ENCODE data around the gene HAUS5.
"Not testable (repeated sequence)": the region's sequence is repeated elsewhere in the genome, so short reads cannot be mapped to it uniquely, and the experiment has no call there.

HAUS5 gene

DNA sequence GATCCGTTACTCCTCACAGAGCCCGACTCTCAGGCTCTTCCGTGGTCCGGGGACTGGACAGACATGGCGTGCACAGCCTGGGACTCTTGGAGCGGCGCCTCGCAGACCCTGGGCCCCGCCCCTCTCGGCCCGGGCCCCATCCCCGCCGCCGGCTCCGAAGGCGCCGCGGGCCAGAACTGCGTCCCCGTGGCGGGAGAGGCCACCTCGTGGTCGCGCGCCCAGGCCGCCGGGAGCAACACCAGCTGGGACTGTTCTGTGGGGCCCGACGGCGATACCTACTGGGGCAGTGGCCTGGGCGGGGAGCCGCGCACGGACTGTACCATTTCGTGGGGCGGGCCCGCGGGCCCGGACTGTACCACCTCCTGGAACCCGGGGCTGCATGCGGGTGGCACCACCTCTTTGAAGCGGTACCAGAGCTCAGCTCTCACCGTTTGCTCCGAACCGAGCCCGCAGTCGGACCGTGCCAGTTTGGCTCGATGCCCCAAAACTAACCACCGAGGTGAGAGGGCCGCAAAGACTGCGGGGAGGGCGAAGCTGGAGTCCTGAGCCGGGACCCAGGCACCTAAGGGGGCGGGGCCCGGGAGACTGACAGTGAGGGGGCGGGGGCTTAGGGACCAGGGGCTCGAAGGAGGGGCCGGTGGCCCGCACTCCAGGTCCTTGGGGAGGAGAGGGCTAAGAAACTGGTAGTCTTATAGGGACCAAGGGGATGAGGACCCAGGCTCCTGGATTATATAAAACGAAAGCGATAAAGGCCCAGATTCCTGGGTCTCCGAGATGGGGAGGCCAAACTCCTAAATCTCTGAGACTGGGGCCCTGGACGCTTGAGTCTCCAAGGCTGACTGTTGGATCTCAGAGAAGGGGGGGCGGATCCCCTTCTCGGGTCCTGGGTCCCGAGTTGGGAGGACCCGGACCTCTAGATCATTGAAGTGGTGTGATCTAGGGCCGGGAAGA lies 31.0 kb downstream of the HAUS5 start:
- peak; percentile 87 for DNase-seq

DNA sequence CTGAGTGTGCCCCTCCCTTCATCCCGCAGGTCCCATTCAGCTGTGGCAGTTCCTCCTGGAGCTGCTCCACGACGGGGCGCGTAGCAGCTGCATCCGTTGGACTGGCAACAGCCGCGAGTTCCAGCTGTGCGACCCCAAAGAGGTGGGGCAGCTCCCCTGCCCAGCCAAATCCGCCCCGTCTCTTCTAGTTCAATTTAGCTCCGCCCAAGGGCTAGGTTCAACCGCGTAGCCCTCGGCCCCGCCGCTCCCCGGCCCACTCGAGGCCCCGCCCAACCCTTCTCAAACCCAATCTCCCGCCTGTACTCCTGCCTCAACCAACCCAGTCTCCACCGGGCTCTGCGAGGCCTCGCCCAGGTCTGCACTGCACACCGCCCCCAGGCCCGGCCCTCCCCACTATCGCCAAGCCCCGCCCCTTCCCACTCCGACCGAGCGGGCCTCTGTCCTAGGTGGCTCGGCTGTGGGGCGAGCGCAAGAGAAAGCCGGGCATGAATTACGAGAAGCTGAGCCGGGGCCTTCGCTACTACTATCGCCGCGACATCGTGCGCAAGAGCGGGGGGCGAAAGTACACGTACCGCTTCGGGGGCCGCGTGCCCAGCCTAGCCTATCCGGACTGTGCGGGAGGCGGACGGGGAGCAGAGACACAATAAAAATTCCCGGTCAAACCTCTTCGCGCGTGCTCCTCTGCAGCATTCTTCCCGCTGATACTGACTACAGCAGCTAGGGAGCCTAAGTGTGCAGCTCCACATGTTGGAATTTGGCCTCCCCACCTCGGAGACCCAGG lies 31.9 kb downstream of the HAUS5 start:
- DNase-seq, result peak; percentile 91

DNA sequence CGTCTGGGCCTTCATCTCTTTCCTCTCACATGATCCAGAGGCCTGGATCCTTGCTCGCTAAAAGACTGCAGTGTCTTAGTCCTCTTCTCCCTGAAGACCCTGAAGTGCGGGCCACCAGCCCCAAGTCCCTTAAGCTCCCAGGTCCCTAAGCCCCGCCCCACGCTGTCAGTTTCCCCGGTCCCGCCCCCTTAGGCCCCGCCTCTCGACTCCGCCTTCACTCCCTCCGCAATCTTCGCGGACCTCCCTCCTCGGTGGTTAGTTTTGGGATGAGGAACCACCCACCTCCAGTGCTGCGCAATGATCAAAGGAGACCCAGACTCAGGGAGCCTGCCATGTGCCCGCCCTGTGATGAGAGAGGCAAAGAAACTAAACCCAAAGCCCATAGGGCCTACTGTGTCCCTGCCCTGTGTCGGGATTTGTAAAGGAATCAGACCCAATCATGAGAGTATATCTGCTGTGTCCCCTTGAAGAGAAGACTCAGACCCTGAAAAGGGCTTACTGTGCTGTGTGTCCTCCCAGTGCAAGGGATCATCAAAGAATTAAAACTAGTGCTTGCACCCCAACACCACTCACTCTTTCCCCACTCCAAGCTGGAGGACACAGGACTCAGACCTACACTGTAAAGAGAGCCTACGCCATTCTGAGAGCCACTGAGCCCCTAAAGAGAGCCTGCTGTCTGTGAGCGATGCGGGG lies 32.6 kb downstream of the HAUS5 start:
- peak; percentile 76 for DNase-seq

DNA sequence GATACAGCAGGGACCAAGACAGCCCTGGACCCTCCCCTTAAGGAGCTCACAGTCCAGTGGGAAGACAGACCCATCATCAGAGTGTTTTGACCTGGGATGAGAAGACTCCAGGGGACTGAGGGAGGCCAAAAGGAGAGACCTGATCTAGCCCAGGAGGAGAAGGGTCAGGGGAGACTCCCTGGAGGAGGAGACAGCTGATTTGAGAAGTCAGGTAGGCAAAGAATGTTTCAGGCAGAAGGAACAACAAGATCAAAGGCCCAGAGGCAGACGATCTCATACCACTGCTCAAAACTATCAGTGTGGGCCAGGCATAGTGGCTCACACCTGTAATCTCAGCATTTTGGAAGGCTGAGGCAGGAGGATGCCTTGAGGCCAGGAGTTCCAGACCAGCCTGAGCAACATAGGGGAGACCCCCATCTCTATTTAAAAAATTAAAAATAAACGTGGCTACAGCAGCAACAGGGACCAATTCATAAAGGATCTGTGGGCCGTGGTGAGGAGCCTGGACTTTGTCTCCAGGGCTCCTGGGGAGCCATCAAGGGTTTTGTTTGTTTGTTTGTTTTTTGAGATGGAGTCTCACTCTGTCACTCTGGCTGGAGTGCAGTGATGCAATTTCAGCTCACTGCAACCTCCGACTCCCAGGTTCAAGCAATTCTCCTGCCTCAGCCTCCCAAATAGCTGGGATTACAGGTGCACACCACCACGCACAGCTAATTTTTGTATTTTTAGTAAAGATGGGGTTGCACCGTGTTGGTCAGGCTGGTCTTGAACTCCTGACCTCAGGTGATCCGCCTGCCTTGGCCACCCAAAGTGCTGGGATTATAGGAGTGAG lies 33.4 kb downstream of the HAUS5 start:
- DNase-seq, result no peak

DNA sequence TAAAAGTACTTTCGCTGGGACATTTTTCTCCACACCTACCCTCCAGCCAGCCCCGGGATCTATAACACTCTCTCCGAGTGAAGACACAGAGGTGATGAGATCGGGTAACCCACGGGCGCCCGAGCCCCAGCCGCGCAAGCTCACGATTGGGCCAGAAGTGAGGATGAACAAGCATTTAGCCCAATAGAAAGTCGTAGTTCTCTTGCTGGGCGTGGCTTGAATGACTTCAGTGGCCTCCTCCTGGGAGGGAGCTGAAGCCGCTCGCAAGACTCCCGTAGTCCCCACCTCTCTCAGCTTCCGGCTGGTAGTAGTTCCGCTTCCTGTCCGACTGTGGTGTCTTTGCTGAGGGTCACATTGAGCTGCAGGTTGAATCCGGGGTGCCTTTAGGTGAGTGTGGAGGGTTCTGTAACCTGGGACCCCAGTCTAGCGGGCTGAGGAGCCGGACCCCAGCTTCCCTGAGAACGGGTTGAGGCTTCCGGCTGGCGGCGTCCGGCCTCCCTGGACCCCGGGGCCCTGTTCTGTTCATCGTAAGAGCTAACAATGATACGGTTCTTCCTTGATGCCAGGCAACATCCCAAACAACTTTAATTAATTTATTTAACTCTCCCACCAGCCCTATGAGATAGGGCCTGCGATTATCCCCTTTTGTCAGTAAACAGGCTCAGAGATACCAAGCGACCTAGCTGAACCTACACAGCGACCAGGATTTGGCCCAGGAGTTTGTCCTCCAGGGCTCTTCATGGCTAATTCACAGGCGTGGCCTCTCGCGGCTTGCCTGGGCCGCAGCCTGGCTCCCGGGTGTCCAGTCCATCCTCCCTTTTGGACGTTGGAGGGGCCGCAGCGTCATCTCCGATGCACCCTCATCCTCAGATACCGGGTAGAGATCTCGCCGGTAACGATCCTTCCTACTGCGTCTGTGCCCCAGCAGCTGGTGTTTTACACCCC lies 35.8 kb downstream of the HAUS5 start, which contains the start of gene COX6B1:
TSS of gene COX6B1 (plus strand) at position 307 of the 945 bp plus-strand sequence. CDS start 2,921 bp downstream, outside the sequence.
- DNase-seq, result peak; percentile 82

DNA sequence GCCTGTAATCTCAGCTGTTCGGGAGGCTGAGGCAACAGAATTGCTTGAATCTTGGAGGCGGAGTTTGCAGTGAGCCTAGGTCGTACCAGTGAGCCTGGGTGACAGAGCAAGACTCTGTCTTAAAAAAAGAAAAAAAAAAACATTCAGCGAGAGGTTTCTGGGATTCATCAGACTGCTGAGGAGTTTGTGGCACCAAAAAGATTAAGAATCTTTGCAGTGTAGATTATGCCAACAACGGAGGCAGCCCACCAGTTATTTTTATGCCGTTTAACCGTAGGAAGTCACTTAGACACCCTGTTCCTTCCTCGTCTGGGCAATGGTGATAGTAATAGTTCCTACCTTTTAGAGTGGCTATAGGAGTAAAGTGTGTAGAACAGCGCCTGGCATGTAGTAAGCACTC lies 38.0 kb downstream of the HAUS5 start:
- no peak for DNase-seq

DNA sequence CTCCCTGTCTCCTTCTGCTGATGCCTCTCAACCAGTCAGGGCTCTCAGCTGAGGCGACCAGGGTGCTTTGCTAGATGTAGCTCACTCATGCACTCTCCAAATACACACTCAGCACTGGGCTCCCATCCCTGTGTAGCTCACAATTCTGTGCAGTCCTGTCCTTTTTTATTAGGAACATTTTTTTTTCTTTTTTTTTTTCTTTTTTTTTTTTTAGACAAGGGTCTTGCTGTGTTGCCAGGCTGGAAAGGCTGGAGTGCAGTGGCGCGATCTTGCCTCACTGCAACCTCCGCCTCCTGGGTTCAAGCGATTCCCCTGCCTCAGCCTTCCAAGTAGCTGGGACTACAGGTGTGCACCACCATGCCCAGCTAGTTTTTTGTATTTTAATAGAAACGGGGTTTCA lies 42.3 kb downstream of the HAUS5 start:
- not testable (repeated sequence) for DNase-seq

DNA sequence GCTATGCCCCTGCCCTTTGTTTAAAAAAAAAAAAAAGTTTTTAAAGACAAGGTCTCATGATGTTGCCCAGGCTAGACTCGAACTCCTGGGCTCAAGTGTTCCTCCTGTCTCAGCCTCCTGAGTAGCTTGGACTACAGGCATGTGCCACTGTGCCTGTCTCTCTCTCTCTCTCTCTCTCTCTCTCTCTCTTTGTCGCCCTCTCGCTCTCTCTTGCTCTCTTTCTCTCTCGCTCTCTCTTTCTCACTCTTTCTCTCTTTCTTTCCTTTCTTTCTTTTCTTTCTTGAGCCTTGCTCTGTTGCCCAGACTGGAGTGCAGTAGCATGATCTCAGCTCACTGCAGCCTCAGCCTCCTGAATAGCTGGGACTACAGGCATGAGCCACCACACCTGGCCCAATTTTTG lies 43.1 kb downstream of the HAUS5 start:
- no peak for DNase-seq

DNA sequence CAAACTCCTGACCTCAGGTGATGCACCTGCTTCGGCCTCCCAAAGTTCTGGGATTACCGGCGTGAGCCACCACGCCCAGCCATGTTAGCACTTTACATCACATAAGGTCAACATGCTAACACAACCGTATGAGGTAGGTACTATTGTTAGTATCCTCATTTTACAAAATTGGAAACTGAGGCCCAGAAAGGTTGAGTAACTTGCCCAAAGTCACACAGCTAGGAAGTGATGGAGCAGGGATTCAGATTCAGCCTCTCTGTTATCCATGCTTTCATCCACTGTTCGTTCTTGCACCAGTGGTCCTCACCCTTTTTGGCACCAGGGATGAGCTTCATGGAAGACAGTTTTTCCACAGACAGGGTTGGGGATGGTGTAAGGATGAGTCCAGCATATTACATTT lies 44.2 kb downstream of the HAUS5 start:
- no peak for DNase-seq

DNA sequence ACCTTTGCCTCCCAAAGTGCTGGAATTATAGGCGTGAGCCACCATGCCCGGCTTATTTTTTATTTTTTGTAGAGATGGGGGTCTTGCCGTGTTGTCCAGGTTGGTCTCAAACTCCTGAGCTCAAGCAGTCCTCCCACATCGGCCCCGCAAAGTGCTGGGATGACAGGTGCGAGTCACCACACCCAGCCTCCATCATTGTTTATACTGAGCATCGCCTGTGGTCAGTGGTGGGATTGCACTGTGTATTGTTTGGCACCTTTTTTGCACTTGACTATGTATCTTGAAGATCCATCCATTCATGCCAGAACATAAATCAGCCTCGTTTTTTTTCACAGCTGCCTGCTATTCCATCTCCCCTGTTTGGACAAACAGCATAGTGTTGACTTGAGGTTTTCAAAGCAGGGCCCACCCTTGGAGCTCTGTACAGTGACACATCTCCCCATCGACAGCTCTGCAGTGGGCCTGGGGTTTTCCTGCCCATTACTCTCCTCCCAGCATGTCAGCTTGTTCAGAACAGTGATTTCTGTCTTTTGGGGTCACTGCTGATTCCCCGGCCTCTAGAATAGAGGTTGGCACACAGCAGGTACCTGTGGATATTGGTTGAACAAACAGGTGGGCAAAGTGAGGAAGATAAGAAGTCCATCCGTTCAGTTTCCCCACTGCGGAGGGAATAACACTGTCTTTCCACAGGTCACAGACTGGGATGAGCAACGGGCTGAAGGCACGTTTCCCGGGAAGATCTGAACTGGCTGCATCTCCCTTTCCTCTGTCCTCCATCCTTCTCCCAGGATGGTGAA lies 45.6 kb downstream of the HAUS5 start:
- no peak for DNase-seq

DNA sequence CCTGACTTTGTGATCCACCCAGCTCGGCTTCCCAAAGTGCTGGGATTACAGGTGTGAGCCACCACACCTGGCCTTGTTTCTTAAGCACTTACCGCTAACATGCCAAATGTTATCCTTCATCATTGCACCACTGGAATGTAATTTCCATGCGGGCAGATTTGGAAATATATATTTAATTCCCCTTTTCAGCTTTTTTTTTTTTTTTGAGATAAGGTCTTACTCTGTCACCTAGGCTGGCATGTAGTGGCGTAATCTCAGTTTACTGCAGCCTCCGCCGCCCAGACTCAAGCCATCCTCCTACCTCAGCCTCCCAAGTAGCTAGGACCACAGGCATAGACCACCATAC lies 49.4 kb downstream of the HAUS5 start:
- no peak for DNase-seq

DNA sequence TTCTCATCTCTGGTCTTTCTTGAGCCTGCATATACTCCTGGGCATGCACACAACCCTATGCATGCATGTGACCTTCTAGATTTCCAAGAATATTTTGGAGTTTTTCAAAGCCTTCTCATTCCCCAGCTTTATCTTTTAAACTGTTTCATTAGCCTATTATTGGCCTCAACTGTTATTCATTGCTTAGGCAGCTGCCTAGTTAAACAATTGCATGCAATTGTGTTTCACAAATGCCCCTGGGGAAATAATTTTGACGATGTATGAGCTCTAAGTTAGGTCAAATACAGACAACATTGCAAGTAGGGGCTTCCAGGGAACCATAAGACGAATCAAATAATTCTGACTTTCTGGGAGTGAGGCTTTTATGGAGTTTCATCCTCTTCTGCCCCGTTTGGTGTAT lies 51.4 kb downstream of the HAUS5 start:
- DNase-seq, result no peak

DNA sequence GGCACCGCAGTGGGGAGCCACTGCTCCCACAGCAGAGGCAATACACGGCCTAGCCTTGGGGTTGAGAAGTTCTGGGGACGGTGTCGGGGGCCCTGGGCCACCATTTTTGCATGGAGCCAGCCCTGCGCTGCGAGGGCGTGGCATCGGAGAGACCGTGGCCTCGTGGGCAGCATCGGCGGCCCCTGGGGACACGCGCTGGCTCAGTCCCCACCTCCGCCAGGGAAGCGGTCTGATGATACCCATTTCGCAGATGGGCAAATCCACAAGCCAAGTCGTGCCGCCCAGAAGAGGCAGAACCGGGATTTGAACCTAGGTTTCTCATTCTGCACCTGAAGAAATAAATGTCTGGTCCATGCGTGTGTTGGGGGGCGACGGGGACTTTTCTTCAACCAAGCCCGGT lies 52.6 kb downstream of the HAUS5 start:
- DNase-seq, result no peak

DNA sequence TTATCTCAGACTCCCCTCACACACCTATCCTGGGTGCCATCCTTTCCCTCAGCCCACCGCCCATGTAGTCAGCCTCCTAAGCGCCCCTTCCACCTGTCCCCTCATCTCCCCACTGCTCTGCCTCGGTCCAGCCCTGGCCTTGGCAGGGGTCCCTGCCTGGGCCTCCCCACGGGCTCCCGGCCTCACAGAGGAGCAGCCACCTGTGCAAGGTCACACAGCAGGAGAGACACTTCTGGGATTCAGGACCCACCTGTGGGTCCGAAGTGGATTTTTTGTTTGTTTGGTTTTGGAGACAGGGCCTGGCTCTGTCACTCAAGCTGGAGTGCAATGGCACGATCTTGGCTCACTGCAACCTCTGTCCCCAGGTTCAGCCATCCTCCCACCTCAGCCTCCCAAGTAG lies 53.1 kb downstream of the HAUS5 start:
- no peak for DNase-seq

DNA sequence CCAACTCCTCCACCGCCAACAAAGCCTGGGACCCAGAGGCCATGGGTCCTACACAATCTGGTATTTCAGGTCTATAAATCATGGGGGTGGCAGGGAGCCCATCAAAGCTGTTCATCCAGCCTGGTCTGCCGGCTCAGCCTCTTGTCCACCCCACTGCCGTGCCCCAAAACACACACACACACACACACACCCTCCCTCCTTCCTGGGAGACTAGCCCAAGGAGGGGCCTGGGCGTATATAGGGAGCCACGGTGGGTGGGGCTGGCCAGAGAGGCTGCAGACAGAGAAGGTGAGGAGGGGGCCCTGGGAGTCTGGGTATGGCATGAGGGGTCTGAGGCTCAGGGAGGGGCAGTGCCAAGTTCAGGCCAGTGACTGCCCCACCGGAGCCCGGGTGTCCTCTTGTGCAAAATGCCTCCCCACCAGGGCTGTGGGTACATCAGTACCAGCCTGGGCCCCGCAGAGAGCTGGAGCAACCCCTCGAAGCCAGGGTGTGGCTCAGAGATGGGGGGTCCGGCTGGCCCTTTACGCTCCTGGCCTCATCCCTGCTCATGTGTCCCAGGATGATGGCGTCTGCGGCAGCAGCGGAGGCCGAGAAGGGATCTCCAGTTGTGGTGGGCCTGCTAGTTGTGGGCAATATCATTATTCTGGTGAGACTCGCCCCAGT lies 53.8 kb downstream of the HAUS5 start, which contains the start of gene UPK1A:
TSS of gene UPK1A (plus strand) at position 267 of the 663 bp plus-strand sequence. CDS start at position 563, 296 bp downstream.
- DNase-seq, result no peak

DNA sequence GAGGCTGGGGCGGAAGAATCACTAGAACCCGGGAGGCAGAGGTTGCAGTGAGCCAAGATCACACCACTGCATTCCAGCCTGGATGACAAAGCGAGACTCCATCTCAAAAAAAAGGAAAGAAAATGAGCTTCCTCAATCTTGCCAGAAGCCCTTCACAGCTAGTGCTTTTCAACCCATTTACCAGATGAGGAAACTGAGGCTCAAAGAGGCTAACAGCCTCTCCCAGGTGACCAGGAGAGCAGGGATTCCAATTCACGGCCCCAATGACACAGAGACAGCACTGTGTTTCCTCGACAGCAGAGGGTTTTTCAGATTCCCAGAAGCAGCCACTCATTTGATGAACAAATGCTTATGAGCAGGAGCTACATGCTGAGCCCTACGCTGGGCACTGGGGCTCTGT lies 57.0 kb downstream of the HAUS5 start:
- DNase-seq, result no peak

DNA sequence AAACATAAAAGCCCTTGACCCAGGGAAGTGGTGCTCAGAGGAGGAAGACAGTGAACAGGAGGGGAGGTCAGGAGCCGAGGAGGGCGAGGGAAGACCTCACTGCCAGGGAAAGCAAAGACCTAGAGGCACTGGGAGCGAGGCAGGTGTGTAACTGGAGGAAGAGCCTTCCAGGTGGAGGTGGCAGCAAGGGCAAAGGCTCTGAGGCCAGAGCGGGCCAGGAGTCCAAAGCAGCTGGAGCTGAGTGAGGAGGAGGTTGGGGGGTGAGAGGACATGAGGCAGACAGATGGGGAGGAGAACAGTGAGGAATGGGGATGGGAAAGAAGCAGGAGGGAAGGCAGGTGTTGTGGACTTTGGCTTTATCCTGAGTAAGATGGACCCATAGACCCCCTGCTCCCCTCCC lies 57.4 kb downstream of the HAUS5 start:
- DNase-seq, result no peak

DNA sequence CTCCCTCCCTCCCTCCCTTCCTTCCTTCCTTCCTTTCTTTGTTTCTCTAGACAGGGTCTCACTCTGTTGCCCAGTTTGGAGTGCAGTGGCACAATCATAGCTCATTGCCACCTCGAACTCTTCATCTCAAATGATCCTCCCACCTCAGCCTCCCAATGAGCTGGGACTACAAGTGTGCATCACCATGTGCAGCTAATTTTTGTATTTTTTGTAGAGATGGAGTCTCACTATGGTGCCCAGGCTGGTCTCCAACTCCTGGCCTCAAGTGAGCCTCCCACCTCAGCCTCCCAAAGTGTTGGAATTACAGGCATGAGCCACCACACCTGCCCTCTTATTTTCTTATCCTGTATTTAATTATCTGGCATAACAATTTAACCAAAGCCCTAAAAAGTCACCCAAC lies 58.2 kb downstream of the HAUS5 start:
- DNase-seq, result no peak

DNA sequence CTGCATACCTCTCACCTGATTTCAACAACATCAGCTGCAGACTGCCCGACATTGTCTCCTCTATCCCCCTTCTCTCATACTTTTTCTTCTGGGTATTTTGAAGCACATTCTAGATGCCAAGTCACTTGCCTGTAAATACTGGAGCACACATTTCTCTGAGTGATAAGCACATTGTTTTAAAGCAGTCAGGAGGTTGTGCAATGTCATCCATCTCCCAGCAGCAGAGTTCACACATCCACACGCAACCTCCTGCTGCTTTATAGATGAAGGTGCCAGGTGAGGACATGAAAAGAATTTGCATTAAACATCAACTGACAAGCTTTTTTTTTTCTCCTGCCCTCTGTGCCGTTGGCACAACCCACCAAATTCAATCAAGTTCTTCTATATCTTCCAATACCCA lies 59.3 kb downstream of the HAUS5 start:
- DNase-seq, result no peak

Data from activated T-cell treated with anti-CD3 and anti-CD28 coated beads, Interleukin-2, amount 50 U/mL, for 1 hour (primary cell).